AG10803 (cell line): ENCODE results near the gene OTOP2.

ENCODE experiments used
- DNase-seq: peaks from one replicate; pipeline ENCODE4 v3.0.0; 2010; ENCODE audit warnings: low read depth
- H3K4me3 ChIP-seq: 2 replicates; pipeline ENCODE4 v1.5.1; 2011; ENCODE audit warnings: mild to moderate bottlenecking, low read length, control low read depth
- CTCF ChIP-seq: conservative IDR thresholded peaks from 2 replicates; pipeline ENCODE4 v1.5.1; 2011; ENCODE audit warnings: mild to moderate bottlenecking, low read length, control low read depth, inconsistent platforms

The OTOP2 gene

DNA sequence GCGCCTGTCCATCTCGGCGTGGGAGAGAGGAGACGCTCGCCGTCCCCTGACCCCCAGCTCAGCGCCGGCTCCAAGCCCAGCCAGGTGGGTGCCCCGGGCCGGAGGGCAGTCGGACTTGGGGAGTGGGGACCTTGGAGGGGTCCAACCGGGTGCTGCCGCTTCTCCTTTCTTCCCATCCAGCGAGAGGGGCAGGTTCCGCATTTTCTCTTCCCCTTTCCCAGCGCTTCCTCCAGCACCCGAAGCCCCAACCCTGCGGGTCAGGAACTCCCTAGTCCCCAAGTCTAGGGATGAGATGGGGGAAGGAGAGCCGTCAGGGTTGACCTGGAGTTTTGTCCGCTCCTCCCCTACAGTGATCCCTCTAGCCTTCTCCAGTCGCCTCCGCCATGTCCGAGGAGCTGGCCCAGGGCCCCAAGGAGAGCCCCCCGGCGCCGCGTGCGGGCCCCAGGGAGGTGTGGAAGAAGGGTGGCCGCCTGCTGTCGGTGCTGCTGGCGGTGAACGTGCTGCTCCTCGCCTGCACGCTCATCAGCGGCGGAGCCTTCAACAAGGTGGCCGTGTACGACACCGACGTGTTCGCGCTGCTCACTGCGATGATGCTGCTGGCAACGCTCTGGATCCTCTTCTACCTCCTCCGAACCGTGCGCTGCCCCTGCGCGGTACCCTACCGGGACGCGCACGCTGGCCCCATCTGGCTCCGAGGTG lies at the start of gene OTOP2:
Gene OTOP2 (plus strand): TSS at position 24 of the 699 bp plus-strand sequence. CDS start 360 bp downstream, at position 384.
- no peak for DNase-seq
- no peak within 1 kb of the TSS for H3K4me3 ChIP-seq
- TF ChIP-seq CTCF, result no peak

DNA sequence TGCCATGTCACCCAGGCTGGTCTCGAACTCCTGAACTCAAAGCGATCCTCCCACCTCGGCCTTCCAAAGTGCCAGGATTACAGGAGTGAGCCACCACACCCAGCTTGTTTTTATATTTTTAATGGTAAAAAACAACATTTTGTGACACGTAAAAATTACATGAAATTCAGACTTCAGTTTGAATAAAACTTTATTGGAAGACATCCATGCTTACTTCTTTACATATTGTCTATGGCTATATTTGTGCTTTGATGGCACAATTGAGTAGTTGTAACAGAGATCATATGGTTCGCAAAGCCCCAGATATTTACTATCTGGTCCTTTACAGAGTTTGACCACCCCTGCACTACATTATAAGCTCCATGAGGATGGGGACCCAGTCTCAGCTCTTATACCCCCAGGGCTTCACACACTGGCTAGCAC lies 49.4 kb upstream of the OTOP2 start:
- no peak overlapping the region for H3K4me3 ChIP-seq
- DNase-seq, result no peak
- no peak for TF ChIP-seq CTCF

DNA sequence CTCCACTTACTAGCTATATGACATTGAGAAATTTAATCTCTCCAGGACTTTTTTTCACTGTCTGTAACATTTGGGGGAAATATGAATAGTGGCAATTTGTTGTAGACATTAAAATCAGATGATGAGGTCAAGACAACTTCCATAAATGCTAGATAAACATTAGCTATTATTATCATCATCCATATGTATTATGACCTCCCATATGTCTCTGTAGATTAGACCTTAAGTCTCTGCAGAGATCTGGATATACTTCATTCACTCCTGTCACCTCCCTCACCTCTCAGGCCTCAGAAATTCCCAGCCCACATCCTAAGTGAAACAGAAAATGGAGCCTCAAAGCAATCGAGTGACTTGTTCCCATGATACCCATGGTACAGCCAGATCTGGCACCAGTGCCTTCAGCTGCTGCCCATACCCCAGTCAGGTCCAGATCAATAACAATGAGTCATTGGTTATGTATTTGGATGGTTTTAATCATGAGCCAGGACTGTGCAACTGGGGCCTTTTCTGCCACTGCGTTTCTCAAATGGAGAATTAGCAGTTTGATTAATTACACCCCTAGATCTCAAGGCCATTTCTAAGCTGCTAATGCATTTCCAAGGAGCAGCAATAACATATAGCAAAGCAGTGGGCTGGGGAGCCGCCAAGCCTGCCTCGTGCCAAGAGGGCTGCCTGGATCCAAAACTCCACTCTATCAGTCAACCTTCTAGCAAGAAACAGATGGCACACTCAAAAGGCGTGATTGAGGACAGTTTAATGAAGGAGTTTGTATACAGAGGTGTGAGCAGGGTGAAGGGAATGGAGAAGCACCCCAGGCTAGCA lies 48.7 kb upstream of the OTOP2 start:
- no peak for TF ChIP-seq CTCF
- DNase-seq, result no peak
- H3K4me3 ChIP-seq, result no peak overlapping the region

- TF ChIP-seq CTCF, result no peak
- no peak overlapping the region for H3K4me3 ChIP-seq
- no peak for DNase-seq
These were observed 48.0 kb upstream of the OTOP2 start for GRCh38 chr17:74875977-74876593.

GRCh38 chr17:74877592-74878548 lies 46.2 kb upstream of the OTOP2 start:
- H3K4me3 ChIP-seq, result no peak overlapping the region
- no peak for TF ChIP-seq CTCF
- DNase-seq, result no peak

GRCh38 chr17:74878658-74879057 lies 45.4 kb upstream of the OTOP2 start:
- DNase-seq, result no peak
- no peak for TF ChIP-seq CTCF
- no peak overlapping the region for H3K4me3 ChIP-seq
